ENCODE results near the gene DIRAS3. TPM values are rescaled to one million over a fixed set of nuclear protein-coding genes. Genes with fewer than 3 reads are reported as not detected.
"Not testable (repeated sequence)": the region's sequence is repeated elsewhere in the genome, so short reads cannot be mapped to it uniquely, and the experiment has no call there.

The DIRAS3 gene, protein sequence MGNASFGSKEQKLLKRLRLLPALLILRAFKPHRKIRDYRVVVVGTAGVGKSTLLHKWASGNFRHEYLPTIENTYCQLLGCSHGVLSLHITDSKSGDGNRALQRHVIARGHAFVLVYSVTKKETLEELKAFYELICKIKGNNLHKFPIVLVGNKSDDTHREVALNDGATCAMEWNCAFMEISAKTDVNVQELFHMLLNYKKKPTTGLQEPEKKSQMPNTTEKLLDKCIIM
- total RNA-seq, result 5.7 and 6.3 TPM in 2 replicates
- polyA plus RNA-seq (2012), result 5.3 TPM

DNA sequence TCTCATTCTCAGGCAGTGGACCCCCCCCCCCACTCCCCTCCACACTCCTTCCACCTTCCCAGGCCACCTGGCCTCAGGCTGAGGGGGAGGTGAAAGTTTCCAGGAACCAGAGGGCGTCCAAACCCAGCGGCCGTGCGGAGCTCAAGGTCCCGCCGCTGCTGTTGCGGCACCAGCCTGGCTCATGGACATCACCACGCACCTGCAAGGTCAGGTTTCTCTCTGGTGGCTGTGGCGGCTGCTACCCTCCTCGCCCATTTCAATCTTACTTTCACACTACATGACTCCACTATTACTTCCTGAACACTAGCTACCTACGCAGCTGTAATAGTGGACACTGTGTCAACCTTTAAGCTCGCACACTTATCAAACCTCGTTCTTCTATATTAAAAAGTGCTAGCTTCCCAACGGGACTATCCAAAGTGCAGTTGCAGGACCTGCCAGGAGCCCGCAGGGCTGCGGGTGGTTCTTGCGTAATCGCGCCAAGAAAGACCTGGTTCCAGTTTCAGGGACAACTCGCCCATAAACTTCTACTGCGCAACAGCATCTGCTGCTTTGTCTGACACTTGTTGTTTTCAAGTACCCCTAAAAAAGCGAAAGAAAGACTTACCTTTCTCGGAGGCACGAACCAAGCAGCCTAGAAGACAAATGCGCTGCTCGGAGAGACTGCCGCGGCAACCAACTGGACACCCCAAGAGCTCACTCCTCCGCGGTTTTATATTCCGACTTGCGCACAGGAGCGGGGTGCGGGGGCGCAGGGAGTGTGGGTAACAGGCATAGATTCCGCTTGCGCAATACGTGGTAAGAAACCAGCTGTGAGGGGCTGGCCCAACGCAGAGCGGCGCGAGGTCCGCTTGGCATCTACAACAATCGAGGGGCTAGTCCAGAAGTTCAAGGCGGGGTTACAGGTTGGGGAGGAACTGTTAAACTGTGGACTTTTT, at the start of gene DIRAS3:
Gene DIRAS3 (minus strand): TSS at position 687 of the 938 bp plus-strand sequence. CDS start 3,330 bp downstream, outside the sequence.
- DNase-seq (ENCODE audit: low read depth), result peak; percentile 57

DNA sequence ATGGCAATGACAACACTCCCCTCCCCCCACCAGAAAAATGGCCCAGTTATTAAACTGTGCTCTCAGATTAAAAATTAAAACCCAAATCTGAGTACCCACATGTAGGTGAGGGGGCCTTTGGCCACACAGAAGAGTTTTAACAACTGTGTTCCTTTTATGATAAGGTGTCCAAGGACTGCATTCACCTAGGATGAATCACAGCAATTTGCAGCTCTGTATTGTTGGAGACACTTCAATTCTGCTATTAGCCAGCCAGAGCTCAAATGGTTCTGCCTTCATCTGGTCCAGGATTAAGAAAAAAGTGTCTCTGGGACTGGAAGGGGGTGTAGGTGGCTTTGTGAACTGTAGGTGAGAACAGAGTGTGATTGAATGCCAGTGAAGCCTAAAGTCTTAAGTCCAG, 43.3 kb upstream of the DIRAS3 start:
- no peak for DNase-seq (ENCODE audit: low read depth)

DNA sequence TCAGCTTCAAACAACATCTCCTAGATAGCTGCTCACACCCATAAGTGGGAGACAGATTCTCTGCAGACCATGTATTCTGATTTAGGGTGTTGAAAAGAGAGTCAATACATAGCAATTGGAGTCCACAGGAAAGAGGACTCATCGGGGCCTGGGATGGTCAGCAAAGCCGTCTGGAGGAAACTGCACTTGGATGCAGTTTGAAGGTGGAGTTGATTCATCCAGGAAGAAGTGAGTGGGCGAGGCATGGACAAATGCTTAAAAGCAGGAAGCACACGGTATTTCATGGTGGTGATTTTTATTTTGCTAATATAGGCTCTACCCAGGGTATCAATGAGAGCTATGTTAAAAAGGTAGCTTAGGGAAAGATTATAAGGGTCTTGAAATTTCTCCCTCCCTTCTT, 36.8 kb upstream of the DIRAS3 start:
- DNase-seq (ENCODE audit: low read depth), result no peak

DNA sequence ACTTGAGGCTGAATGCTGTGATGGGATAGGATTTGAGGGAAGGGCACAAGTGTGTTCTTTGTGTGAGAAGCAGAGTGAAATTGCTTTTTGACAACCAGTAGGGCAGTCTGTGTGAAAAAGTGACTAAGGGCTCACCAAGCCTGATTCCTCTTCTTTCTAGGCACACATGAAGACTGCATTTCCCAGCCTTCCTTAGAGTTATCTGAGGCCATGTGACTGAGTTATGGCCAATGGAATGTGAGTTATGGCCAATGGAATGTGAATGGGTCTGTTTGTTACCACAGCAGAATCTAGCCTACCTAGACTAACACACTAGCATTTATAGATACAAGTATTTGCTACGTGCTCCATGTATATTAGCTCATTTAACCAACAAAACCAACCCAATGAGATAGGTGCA, 35.3 kb upstream of the DIRAS3 start:
- DNase-seq (ENCODE audit: low read depth), result no peak

DNA sequence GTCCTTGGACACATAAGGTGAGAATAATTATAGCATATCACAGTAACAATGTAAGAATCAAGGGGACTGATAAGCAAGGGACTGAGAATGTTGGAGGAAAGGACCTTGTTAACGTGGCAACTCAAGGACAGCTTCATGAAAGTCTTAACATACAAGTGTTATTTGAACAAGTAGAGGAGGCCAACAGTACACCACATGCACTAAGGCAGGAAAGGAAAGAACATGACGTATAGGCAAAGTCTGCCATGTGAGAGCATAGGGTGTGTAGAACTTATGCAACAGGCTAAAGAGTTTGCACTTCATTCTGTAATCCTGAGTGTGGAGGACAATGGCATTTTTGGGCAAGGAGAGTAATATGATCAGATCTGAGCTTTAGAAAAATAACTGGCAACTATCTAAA, 33.3 kb upstream of the DIRAS3 start:
- no peak for DNase-seq (ENCODE audit: low read depth)

DNA sequence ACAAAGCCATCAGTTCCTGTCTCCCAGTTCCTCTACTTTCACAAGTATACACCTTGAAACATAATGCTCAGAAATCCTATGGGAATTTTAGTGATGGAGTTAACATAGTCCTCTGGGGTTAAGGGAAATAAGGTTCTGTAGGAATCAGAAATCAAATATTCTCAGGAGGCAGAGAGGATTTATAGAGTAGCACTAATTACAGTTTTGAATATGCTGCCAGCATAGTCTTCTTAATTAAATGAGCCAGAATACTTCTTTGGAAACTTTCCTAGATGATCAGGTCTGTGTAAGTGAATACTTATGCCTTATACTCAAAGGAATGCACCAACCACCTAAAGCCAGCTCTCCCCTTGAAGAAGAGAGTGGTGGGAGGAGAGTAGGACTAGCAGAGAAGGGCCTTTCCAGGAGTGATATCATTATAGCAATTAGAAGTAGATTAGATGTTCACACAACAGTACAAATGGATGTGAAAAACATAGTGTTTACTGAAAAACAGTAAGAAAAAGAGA, 31.4 kb upstream of the DIRAS3 start:
- DNase-seq (ENCODE audit: low read depth), result no peak

DNA sequence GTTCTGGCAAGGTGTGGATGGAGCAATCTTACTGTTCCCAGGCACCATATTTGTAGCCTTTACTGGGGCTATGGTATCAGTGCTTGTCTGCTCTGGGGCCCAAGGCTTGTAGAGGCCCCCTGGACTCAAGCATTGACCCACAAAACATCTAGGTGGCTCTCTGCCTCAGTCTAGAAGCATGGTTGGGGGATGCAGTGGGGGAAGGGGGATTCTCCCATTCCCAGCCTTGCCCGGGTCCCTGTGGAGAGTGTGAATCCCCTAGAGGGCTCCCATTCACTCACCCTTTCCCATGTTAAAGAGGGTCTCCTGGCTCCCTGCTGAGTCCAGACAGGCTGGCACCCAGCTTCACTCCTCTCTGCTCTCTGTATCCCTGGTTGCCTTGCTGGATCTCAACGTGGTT, 28.2 kb upstream of the DIRAS3 start:
- no peak for DNase-seq (ENCODE audit: low read depth)

DNA sequence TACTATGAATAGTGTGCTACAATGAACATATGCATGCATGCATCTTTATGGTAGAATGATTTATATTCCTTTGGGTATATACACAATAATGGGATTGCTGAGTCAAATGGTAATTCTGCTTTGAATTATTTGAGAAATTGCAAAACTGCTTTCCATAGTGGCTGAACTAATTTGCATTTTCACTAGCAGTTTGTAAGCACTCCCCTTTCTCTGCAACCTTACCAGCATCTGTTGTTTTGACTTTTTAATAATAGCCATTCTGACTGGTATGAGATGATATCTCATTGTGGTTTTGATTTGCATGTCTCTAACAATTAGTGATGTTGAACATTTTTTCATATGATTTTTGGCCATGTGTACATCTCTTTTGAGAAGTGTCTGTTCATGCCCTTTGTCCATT, 24.0 kb upstream of the DIRAS3 start:
- no peak for DNase-seq (ENCODE audit: low read depth)

DNA sequence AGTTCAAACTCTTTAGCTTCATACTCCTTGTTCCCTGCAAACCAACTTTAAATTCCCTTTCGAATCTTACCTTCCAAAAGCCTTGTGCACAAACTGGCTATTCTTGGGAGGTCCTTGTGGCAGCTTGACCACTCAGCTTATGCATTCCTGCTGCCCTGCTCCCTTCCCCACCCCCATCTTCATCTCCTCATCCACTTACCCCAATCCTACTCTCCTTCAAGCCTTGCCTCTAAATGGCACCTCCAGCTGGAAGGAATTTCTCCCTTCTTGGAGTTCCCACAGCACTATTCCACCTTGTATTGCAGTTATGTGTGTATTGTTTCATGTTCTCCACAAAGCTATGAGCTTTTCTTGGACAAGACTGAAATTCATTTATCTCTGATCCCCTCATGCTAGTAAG, 15.3 kb upstream of the DIRAS3 start:
- DNase-seq (ENCODE audit: low read depth), result no peak

DNA sequence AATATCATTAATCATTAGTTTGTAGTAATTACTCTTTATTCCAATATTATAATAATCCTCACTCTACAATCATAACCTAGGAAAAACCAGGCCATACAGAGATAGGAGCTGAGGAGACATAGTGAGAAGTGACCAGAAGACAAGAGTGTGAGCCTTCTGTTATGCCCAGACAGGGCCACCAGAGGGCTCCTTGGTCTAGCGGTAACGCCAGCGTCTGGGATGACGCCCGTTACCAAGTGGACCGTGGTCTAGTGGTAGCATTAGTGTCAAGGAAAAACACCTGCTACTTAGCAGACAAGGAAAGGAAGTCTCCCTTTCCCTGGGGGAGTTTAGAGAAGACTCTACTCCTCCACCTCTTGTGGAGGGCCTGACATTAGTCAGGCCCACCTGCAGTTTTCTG, 7.6 kb upstream of the DIRAS3 start:
- DNase-seq (ENCODE audit: low read depth), result not testable (repeated sequence)

DNA sequence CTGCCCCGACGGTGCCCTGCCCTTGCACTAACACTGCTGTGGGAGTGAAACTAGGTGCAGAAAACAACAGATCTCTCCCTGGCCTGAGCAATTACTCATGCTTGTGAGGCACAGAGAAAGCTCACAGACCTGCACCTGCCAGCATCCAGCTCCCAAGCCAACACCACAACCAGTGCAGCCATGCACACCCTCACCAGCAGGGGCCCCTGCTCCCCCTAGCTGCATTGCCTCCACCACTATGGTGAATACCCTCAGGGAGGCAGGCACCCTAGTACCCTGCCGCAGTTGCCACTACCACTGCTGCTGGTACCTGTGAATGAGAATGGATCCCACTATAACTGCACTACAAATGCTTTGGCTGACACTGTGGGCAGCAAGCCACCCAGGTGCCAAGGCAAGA, 7.1 kb upstream of the DIRAS3 start:
- no peak for DNase-seq (ENCODE audit: low read depth)

DNA sequence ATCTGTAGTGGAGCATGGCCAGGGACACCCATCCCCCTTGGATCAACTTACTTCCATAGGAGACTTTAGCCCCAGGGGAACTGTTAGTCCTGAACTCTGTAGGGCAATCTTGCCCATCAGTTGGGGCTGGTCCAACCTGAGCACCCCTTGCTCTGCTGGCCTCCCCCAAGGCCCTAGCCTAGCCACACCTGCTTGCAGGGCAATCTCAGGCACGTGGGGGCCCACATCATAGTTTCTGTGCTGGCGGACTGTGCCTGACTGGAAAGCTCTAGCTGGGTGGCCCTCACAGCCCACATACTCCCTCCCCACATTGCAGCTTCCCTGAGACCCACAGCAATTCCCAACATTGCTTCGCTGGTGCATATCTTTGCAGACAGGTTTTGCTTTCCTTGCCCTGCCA, 6.6 kb upstream of the DIRAS3 start:
- DNase-seq (ENCODE audit: low read depth), result no peak

DNA sequence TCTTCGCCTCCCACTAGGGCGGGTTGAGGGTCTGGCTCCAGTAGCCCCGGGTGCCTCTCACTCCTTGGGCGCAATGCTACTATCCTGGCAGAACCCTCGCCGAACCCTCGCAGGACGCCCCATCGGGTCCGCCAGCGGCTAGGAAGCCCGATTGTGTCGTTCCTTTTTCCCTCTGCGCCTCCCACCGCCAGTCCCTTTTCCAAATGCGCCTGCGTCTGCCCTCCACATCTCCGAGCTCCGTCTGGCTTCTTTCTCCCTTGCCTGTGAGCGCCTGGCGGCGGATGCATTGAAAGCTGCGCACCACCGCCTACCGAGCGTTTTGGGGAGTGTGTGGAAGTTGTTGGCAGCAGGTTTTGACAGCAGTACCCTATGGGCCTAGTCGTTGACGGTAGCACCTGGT, 1.0 kb upstream of the DIRAS3 start:
- DNase-seq (ENCODE audit: low read depth), result peak; percentile 68

DNA sequence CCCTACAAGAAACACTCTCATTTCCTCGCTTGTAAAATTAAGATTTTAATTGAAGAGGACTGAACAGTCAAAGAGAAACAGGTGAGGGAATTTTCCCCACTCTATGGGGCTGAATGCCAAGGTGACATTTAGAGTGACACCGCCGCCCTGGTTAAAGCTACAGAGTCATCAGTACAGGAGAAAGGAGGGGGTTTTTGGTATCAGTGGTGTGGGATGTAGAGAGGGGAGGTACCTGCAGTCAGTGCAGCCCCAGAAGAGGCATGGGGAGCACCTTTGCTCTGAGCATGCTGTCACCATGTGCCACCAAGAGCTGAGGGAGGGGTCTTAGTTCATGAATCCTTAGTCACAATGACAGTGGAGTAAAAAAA, 2.8 kb downstream of the DIRAS3 start:
- no peak for DNase-seq (ENCODE audit: low read depth)

DNA sequence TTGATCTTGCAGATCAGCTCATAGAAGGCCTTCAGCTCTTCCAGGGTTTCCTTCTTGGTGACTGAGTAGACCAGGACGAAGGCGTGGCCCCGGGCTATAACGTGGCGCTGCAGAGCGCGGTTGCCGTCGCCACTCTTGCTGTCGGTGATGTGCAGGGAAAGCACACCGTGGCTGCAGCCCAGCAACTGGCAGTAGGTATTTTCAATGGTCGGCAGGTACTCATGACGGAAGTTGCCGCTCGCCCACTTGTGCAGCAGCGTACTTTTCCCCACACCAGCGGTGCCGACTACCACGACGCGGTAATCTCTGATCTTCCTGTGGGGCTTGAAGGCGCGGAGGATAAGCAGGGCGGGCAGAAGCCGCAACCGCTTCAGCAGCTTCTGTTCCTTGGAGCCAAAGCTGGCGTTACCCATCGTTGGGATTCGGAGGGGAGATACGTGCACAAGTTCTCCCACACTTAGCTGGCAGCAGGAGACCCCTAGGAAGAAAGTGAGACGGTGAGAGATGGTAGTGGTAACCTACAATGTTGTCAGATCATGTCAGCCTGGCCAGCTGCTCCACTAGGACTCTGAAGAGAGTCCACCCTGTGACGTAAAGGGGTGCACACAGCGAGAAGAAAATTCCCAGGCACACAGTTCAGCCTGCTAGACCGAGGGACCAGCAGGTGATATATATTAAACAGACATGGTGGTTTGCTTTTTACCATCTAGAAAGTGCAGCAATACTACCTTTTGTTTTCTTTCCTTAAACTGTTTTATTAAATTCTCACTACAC, 3.4 kb downstream of the DIRAS3 start:
- no peak for DNase-seq (ENCODE audit: low read depth)

DNA sequence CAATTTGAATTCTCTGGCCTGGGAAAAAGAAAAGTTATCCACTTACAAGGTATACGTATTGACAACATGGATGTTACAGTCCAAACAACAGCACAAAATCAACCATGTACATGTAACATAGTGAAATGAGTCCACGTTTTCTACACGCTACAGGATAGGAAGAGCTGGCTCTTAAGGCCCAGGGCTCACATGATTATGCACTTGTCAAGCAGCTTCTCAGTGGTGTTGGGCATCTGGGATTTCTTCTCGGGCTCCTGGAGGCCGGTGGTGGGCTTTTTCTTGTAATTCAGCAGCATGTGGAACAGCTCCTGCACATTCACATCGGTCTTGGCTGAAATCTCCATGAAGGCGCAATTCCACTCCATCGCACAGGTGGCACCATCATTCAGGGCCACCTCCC, 4.0 kb downstream of the DIRAS3 start:
- DNase-seq (ENCODE audit: low read depth), result no peak

DNA sequence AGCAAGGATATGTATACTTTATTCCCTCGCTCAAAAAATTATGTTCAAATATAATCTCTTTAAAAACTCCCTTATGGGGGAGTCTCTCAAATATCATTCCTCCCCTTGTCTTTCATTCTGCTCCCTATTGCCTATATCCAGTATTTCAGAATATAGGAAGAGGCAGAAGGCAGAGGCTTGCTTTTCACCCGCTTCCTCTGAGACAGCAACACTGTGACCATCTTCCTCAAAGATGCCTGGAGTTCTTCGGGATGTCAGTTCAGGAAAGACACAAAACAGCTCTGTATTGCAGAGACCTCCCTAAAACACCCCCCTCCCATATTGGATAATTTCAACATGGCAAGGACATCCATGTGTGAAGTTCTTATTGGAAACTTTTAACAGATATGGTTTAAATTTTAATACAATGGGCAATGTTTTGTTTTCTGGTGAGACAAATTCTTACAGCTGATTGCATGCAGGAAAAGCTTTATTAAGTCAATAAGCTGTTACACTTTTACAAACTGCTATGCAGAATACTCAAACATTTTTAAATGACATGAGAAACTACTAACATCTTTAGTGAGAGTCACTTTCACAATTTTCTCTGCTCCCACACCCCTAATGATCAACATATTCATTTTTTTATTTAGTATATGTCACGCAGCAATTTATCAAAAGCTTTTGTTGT, 4.8 kb downstream of the DIRAS3 start:
- DNase-seq (ENCODE audit: low read depth), result no peak

DNA sequence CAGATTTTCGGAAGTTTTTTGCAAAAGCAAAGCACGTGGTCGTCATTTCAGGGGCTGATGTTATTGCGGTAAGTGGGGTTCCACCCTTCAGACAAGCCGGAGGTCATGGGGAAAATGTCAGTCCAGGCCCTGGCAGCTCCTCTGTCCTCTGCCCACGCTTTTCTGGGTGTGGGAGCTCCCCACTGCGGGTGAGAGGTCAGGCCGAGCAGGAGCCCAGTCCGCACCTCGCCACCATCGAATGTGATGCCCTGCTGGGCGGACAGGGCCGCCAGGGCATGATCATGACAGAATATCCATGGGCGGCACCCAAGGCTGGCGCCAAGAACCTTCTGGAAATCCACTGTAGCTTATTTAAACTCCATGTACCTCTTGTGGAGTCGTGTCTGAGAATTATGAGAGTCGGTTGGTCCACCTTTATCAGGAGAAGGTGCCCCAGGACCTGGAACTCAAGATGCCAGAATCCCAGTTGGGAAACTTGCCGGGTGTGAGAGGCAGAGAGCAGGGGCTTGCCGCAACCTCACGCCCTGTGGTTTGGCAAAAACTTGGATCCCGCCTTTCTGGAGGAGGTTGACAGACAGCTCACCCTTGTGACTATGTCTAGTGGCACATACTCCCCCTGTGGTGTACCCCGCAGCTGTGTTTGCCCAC, 6.9 kb downstream of the DIRAS3 start:
- DNase-seq (ENCODE audit: low read depth), result peak; percentile 20

DNA sequence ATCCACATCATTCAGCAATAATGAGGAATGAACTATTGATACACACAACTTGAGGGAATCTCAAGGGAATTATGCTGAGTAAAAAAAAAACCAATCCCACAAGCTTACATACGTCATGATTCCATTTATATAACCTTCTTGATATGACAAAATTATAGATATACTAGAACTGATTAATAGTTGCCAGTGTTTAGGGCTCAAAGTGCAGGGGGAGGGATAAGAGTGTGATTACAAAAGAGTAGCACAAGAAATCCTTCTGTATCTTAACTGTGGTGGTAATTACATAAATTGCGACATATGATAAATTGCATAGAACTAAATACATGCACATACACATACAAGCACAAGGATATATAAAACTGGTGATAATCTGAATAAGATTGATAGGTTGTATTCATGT, 13.5 kb downstream of the DIRAS3 start:
- DNase-seq (ENCODE audit: low read depth), result no peak

DNA sequence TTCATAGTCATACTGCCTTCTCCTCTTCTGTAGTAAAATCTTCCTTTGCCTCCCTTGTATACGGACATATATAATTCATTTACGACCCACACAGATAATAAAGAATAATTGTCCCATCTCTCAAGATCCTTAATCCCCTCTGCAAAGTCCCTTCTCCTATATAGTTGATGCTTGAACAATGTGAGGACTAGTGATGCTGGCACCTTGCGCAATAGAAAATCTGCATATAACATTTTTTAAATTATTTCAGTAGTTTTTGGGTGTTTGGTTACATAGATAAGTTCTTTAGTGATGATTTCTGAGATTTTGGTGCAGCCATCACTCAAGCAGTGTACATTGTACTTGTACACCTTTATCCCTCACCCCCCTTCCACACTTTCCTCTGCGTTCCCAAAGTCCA, 21.0 kb downstream of the DIRAS3 start:
- DNase-seq (ENCODE audit: low read depth), result no peak

DNA sequence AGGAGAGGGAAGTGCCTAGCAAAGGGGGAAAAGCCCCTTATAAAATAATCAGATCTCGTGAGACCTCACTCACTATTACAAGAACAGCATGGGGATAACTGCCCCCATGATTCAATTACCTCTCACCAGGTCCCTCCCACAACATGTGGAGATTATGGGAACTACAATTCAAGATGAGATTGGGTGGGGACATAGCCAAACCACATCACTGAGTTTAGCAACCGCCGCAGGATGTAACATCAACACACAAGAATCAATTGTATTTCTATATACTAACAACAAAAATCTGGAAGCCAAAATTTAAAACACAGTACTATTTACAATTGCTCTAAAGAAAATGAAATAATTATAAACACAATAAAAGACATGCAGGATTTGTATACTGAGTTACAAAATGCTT, 21.9 kb downstream of the DIRAS3 start:
- no peak for DNase-seq (ENCODE audit: low read depth)
